ENCODE data around the gene TYSND1.
A peak's percentile ranks its signal among the peaks of the same experiment; 100 is the strongest.
"Not testable (repeated sequence)": the region's sequence is repeated elsewhere in the genome, so short reads cannot be mapped to it uniquely, and the experiment has no call there.

TYSND1 gene, protein sequence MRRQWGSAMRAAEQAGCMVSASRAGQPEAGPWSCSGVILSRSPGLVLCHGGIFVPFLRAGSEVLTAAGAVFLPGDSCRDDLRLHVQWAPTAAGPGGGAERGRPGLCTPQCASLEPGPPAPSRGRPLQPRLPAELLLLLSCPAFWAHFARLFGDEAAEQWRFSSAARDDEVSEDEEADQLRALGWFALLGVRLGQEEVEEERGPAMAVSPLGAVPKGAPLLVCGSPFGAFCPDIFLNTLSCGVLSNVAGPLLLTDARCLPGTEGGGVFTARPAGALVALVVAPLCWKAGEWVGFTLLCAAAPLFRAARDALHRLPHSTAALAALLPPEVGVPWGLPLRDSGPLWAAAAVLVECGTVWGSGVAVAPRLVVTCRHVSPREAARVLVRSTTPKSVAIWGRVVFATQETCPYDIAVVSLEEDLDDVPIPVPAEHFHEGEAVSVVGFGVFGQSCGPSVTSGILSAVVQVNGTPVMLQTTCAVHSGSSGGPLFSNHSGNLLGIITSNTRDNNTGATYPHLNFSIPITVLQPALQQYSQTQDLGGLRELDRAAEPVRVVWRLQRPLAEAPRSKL

DNA sequence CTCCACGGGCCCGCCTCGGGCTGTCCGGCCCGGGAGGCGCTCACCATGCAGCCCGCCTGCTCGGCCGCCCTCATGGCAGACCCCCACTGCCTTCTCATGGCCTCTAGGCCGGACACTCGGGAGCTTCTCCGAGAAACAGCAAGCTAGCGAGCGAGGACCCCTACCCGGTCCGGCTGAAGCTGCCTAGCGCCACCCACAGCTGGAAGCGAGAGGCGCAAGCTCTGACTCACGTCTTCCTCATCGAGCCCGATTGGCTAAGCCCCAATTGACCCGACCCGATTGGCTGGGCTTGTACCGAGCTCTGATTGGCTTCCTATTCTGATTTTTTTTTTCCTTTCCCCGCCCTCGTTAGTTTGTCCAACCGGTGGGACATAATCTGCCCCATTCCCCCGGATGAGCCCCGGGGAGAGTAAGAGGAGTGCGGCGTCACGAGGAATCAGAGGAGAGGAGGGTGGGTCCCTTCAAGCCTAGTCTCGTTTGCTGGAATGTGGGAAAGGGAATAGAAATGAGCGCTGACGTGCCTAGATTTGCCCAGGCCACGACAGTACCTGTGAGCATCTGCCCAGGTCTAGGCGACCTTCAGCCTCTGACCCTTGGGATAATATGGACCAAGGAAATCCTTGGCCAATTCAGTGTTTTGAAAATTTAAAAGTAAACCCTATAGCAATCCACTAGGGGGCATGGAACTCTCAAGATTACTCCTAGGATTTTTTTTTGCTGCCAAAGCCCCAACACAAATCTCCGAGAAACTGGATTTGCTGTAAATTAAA is at the start of gene TYSND1:
TSS of gene TYSND1 (minus strand) at position 212 of the 770 bp plus-strand sequence. CDS start at position 98, 114 bp downstream.
- DNase-seq = peak; percentile 93

DNA sequence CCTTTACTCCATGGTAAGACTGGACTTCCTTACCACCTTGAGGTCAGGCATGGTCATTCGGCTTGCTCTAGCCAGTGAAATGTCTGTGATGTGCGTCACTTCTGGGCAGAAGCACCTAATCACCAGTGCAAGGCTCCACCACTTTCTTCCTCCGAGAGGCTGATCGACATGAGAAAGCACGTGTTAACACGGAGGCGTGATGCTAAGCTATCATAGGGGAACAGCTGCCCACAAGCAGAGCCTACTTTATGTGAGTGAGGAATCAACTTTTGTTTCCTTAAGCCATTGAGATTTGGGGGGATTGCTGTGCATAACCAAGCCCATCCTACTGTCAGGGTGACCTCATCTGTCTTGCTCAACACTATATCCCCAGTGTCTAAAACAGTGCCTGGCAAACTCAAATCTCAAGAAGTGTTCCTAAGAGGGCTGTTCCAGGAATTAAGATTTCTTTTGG is 46.9 kb upstream of the TYSND1 start:
- no peak for DNase-seq

DNA sequence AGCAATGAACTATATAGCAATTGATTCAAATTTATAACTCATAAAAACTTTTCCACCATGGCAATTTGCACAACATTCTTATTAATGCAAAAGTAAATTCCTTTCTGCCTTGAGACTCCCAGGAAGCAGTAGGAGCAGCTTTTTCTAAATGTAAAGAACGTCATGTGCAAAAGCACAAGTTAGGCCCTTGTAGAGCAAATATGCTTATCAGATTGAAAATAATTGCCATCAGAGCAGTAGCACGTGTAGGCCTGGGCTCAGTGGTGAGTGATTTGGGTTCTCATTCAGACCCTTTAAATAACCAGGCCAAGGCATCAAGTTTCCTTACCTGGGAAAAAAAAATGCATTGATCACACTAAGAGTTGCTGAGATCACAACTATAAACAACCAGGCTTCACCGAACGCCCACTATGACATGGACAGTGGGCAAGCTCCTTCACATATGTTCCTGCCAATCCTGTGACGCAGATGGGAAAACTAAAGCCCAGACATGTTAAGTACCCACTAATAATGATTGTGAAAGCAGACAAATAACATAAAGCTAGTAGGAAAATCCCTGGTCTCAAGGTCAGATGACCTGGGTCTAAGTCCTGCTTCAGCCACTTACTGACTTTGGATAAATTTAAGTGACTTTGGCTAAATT is 45.9 kb upstream of the TYSND1 start:
- no peak for DNase-seq

DNA sequence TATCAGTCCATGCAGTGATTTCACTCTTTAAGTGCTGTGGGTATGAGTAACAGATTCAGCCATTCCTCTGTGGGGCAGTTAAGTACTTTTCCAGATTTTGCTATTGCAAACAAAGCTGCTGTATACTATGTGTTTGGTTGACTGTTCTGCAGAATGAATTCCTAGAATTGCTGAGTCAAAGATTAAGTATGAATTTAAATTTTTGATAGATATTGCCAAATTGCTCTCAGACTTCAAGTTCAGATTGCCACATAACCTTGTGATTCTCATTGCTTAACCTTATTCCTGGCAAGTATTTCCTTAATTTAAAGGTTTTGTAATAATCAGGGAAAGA is 45.4 kb upstream of the TYSND1 start:
- DNase-seq = no peak

DNA sequence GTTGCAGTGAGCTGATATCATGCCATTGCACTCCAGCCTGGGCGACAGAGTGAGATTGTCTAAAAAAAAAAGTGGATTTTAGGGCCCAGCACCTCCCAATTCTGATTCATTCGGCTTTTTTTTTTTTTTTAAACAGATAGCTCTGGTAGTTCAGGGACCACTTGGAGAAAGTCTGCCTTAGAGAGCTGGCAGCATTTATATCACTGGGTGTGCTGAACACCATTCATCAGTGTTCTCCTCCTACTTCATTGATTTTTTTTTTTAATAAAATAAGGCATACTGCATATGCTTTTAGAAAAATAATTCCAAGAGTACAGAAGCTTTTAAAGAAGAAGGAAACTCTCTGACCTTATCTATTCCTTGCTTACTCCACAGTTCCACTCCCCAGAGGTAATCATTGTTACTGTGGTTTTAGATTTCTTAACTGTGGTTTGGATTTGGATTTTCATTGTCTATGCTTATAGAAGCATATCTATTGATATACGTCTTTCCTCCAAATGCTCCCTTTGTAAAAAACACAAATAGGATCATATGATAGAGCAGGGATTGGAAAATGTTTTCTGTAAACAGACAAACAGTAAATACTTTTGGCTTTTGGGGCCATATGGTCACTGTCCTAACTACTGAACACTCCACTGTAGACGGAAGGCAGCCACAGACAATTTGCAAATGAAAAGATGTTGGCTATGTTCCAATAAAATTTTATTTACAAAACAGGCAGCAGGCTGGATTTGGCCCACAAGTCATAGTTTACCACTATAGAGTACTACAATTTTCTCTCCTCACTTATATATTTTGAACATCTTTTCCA is 44.9 kb upstream of the TYSND1 start:
- no peak for DNase-seq

DNA sequence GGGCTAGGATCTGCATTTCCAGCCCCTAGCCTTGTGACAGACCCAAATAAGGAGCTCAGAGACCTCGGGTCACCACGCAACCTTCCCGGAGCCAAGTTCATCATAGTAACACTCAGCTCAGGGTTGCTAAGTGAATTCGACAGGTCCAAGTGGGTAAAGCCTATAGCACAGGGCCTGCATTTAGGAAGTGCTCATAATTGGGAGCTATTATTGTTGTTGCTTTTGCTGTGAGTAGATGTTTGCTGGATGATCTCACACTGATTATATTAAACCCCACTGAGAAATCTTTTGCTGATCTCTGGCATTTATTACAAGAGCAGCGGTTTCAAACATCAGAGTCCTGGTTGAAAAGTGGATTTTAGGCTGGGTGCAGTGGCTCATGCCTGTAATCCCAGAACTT is 44.1 kb upstream of the TYSND1 start:
- DNase-seq = no peak

DNA sequence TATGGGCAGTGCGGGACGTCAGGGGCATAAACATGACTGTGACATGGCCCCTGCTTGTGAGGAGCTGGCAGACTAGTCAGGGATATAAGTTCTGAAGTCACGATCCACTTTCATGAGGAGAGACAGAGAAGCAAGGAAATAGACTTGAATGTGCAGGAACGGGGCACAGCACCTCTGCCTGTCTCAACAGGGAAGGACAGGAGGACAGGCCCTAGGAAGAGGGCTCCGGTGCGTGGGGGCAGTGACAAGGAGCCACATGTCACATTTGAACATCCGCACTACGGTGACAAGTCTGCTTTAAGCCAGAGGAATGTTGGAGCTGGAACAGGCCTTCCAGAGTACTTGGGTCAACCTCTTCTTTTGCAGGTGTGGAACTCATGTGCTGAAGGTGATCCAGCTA is 43.6 kb upstream of the TYSND1 start:
- DNase-seq = no peak

DNA sequence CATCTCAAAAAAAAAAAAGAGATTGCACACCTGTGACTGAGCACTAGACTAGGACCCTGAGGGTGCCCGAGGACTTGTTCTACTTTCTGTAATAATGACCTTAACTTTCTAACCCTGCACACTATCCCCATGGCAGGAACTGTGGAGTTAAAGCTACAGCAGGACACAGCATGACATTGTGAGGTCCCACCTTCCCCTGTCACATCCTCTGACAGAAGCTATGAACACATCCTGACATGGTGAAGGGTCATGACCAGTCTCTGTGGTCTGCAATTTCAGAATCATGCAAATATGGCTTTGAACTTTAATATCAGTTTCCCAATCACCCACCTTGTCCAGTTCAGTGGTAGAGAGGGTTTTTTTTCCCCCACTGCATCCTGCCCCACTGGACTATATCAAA is 42.3 kb upstream of the TYSND1 start:
- DNase-seq = no peak

DNA sequence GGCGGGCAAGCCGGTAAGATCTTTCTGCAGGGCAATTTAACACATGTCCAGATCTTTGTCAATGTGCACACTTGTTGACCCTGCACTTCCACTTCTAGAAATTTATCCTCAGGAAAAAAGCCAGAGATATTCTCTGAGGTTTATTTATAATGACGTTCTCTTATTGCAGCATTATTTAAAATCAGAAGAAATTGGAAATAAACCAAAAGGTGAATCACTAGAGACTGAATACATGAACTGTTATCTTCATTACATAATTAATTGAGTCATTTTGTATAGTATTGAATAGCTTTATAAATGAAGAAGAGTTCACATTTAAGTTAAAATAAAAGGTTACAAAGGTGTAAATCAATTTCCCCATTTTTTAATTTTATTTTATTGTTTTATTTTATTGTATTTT is 40.1 kb upstream of the TYSND1 start:
- DNase-seq = no peak

DNA sequence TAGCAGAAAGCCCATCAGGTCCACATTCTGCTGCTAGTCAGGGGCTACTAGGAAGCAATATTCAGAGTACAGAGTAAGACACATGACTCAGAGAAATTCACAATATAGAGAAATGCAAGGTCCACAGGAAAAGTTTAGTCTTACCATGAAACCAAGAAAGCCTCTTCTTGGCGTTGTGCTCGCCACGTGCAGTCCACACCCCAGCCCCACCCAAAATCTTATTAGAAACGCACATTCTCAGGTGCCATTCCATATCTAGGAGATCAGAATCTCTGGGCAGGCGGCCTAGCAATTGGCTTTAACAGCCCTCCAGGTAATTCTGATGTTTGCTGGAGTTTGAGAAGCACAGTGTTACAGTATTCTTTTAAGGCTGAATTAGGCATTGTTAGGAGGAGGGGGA is 39.6 kb upstream of the TYSND1 start:
- no peak for DNase-seq

DNA sequence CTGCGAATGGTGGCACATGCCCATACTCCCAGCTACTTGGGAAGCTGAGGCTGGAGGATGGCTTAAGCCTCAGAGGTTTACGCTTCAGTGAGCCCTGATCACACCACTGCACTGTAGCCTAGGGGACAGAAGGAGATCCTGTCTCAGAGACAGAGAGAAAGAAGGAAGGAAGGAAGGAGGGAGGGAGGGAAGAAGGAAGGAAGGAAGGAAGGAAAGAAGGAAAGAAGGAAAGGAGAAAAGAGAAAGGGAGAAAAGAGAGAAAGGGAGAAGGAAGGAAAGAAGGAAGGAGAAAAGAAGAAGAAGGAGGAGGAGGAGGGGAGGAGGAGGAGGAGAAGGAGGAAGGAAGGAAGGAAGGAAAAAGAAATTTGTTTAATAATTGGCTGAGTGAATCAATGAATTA is 36.8 kb upstream of the TYSND1 start:
- no peak for DNase-seq

DNA sequence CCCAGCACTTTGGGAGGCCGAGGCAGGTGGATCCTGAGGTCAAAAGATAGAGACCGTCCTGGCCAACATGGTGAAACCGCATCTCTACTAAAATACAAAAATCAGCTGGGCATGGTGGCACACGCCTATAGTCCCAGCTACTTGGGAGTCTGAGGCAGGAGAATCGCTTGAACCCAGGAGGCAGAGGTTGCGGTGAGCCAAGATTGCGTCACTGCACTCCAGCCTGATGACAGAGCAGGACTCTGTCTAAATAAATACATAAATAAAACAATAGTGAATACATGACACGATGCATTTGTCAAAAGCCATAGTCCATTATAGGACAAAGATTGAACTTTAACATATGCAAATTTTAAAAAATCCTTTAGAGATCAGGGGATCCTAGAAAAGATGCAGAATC is 32.7 kb upstream of the TYSND1 start:
- not testable (repeated sequence) for DNase-seq

DNA sequence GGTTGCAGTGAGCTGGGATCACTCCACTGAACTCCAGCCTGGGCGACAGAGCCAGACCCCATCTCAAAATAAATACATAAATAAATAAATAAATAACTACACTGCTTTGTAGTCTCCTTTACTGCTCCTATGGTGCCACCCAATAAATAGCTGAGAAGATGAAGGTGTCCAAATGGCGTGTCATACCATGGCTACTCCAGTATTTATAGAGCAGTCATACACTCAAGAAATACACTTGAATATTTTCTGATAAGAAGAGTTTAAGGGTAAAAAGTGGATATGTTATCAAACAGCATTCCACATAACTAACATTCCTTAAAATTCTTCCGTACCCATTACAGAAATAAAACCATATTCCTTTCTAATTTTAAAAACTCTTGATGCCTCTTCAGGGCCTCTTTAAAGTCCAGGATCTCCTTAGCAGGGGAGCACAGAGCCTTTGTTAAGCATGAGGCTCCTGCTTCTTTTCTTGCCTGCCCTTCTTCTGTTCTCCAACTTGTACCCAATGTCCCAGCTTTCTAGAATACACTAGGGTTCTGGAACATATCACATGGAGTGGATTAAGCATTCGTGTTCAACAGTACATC is 31.7 kb upstream of the TYSND1 start:
- no peak for DNase-seq

DNA sequence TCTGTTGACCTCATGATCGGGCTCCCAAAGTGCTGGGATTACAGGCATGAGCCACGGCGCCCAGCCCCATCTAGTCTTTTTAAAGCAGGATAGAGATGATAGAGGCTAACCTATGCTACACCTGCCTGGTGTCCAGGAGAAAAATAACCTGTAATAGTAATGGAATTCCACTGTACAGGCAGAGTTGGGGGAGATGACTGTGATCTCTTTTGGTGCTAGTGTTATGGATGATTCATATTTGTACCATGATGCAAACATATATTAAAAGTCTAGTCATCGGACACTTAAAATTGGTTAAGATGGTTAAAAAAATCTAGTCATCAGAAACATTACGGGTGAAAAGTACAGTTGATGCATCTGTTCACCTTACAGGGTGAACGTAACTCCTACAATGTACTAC is 29.9 kb upstream of the TYSND1 start:
- DNase-seq = no peak

DNA sequence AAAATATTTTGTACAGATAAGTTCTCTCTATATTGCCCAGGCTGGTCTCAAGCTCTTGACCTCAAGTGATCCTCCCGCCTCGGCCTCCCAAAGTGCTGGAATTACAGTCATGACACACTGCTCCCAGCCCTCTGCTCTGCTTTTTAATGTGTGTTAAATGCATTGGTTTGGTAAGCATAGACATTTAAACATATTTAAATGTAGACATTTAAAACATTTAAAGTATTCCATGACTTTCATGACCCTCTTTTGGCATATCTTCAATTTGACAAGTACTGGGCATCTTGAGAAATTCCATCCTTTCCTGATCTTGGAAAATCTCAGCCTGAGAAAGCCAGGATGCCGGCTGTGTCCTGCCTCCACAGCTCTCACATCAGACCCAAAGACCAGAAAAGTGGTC is 29.0 kb upstream of the TYSND1 start:
- DNase-seq = no peak

DNA sequence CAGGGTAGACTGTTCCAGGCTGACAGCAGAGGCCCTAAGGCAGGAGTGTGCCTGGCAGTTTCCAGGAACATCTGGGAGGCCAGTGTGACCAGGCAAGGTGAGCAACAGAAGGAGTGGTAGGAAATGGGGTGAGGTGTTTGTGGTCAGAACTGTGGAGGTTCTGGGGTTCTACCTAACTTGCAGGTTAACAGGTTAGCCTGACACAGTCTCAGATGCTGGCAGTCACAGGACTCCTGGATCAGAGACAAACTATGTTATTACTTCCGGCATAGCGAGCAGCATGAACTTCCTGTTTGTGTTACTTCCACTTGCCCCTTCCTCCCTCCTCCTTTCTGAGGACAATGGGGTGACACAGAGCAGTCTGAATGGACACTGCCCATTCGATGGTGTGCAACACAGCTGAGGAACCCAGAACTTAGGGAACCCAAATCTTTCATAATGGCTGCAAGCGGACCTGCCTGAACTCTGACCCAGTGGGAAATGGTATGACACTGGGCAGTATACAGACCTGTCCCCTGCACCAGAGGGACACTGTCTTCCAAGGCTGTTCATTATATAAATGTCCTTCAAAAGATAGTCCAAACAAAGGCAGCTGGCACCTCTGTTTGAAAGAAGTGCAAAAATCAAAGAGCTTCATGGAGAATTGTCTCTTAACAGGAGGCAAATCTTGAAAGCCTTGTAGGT is 27.7 kb upstream of the TYSND1 start:
- DNase-seq = peak; percentile 24

DNA sequence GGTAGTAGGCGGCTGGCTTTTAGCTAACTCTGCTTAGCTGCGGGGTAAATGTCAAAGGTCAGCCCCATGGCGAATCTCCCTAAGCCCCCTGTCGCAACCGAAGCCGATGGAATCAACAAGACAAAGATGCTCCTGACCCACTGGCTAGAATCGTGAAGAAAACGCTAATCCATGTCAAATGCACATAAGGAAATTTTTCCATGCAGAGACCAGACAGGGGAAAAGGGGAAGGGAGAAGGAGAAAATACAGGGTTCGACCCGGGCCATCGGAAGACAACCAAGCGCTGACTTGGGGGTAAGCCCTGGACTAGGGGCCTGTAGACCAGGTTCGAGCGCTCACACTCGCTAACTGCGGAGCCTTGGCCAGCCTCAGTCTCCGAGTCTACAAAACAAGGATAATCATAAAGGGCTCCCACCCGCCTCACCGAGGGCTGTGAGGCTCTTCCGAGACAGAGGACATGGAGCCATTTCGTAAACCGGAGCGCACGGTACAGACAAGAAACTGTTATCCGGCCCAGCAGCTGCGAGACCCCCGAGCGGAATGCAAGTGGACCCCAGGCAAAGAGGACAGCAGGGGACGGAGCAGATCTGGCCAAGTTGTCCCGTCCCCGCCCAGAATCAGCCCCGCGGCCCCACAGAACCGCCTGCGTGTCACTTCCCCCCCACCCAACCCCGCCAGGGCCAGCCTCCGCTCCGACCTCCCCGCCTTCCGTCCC is 23.3 kb upstream of the TYSND1 start:
- DNase-seq = peak; percentile 13

DNA sequence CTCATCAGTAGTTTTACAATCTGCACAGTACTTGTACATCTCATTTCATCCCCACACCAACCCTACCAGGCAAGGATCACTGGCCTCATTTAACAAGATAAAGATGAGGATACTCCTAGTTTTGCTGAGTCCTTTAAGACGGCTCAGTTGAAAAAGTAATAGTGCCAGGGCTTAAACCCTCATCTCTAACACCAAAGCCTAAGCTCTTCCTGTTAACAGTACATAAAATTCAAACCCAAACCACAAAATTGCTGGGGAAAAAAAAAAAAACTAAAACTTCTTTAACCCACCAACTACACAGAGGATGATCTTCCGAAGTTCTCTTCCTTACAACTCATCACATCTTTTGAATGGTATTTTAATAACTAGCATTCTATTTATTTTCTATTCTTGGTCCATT is 22.5 kb upstream of the TYSND1 start:
- no peak for DNase-seq

DNA sequence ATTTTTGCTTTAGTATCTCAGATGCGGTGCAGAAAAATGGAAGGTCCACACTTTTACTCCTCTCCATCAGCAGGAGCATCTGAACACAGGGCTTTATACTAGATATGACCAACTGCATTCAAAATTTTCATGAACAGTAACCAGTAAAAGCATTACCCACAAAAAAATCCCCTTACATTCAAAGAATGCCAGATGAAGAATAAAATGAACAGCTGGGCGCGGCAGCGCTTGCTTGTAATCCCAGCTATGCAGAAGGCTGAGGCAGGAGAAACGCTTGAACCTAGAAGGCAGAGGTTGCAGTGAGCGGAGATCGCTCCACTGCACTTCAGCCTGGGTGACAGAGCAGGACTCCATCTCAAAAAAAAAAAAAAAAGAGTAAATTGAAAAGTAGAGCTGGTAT is 20.7 kb upstream of the TYSND1 start:
- DNase-seq = no peak

DNA sequence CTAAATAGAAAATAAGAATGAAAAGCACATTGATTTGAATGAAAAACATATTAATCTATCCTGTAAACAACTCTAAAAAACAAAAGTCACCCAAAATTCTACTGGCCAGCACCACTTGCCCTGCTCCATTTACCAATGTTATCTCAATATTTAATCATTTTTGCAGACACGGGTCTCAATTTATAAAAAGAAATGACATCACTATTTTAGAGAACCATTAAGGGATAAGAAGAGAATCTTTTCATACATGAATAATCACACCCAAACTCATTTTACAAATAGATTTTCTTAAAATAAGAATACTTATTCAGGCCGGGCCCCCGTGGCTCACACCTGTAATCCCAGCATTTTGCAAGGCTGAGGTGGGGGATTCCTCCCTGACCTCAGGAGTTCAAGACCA is 19.9 kb upstream of the TYSND1 start:
- no peak for DNase-seq

DNA sequence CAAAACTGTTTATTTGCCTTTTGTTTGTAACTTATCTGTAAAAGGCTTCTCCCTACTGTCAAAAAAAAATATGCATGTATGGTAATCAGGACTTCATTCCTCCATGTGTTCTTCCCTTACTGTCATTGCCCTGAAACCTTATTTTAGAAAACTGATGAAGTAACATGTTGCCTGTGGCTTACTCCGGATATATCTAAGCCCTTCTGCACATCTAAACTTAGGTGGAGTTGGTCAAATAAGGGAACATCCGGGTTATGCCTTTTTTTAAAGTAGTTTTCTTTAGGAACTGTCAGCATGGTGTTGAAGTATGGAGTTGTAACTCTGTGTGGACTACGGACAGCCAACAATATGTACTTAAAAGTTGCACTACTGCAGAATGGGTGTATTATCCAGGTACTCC is 17.7 kb upstream of the TYSND1 start:
- no peak for DNase-seq

All from activated naive CD4-positive, alpha-beta T cell treated with Interleukin-2 at 50 U/mL for 16 hours (primary cell).